Neural progenitor cell (in vitro differentiated cells): ENCODE data around the gene DHRS13.

Experiments
- EZH2 ChIP-seq: fragments of 200-600 bp; sonication (generic); IDR thresholded peaks from 2 replicates; pipeline ENCODE4 v1.6.1; 2017; ENCODE audit warnings: antibody characterized with exemption, mild to moderate bottlenecking, moderate library complexity
- EZH2phosphoT487 ChIP-seq: fragments of 200-600 bp; sonication (generic); IDR thresholded peaks from 2 replicates; pipeline ENCODE4 v1.6.1; 2017; ENCODE audit warnings: antibody characterized with exemption
- TF ChIP-seq, protein P1 (sequence below): fragments of 200-600 bp; sonication (generic); IDR thresholded peaks from 2 replicates; pipeline ENCODE4 v1.5.1; 2017; ENCODE audit warnings: antibody characterized with exemption, mild to moderate bottlenecking

DNA sequence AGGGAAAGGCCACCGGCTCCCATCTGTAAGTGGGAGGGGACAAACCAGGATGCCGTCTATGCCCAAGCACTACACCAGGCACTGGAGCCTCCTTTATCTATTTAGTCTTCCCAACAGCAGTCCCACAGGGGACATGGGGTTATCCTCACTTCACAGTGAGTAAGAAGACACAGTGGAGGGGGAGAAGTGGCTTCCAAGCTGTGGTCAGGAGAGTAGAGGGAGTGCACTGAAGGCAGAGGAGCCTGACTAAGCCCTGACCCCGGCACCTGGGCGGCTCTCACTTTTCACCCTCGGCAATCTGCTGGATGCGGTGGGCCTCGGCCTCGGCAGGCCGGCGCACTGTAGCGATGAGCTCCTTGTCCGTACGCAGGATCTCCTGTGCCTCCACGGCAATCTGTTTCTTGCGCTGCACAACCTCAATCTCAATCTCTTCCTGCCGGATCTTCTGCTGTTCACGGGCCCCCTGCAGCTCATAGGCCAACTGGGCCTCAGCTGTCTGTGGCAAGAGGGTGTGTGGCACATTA lies 21.3 kb downstream of the DHRS13 start:
- TF ChIP-seq EZH2 (no peak), EZH2phosphoT487 (no peak)
- TF ChIP-seq, protein P1, sequence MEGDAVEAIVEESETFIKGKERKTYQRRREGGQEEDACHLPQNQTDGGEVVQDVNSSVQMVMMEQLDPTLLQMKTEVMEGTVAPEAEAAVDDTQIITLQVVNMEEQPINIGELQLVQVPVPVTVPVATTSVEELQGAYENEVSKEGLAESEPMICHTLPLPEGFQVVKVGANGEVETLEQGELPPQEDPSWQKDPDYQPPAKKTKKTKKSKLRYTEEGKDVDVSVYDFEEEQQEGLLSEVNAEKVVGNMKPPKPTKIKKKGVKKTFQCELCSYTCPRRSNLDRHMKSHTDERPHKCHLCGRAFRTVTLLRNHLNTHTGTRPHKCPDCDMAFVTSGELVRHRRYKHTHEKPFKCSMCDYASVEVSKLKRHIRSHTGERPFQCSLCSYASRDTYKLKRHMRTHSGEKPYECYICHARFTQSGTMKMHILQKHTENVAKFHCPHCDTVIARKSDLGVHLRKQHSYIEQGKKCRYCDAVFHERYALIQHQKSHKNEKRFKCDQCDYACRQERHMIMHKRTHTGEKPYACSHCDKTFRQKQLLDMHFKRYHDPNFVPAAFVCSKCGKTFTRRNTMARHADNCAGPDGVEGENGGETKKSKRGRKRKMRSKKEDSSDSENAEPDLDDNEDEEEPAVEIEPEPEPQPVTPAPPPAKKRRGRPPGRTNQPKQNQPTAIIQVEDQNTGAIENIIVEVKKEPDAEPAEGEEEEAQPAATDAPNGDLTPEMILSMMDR = no peak
